ENCODE results near the gene DMBT1.

Gene DMBT1

GRCh38 chr10:122664501-122664900 lies 103.9 kb downstream of the DMBT1 start:
- TF ChIP-seq EZH2phosphoT487 (IDR thresholded peaks at IDR 0.05; ENCODE audit: low read depth) = no peak
- TF ChIP-seq, protein P1, sequence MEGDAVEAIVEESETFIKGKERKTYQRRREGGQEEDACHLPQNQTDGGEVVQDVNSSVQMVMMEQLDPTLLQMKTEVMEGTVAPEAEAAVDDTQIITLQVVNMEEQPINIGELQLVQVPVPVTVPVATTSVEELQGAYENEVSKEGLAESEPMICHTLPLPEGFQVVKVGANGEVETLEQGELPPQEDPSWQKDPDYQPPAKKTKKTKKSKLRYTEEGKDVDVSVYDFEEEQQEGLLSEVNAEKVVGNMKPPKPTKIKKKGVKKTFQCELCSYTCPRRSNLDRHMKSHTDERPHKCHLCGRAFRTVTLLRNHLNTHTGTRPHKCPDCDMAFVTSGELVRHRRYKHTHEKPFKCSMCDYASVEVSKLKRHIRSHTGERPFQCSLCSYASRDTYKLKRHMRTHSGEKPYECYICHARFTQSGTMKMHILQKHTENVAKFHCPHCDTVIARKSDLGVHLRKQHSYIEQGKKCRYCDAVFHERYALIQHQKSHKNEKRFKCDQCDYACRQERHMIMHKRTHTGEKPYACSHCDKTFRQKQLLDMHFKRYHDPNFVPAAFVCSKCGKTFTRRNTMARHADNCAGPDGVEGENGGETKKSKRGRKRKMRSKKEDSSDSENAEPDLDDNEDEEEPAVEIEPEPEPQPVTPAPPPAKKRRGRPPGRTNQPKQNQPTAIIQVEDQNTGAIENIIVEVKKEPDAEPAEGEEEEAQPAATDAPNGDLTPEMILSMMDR (IDR thresholded peaks at IDR 0.05; ENCODE audit: low read depth, low read length) = no peak
- Histone ChIP-seq H2AFZ (ENCODE audit: low read depth, low read length) (no peak overlapping the region), H3K27me3 (ENCODE audit: low read depth, low read length) (peaks cover 9% of the 10 kb centered on the region), H3K4me2 (ENCODE audit: low read length) (no peak overlapping the region), H3K4me1 (ENCODE audit: low read length) (no peaks in the 10 kb centered on the region), H3K27ac (ENCODE audit: low read length) (no peak overlapping the region), H3K4me3 (ENCODE audit: low read length) (no peak overlapping the region), H3K9me3 (ENCODE audit: insufficient read depth, low read length) (no peaks in the 10 kb centered on the region), H3K79me2 (ENCODE audit: low read length) (no peaks in the 10 kb centered on the region), H4K20me1 (ENCODE audit: insufficient read depth, low read length) (no peaks in the 10 kb centered on the region), H3K9ac (ENCODE audit: low read length) (no peak overlapping the region), H3K36me3 (replicated peaks; ENCODE audit: low read depth, low read length) (no peaks in the 10 kb centered on the region)

DNA sequence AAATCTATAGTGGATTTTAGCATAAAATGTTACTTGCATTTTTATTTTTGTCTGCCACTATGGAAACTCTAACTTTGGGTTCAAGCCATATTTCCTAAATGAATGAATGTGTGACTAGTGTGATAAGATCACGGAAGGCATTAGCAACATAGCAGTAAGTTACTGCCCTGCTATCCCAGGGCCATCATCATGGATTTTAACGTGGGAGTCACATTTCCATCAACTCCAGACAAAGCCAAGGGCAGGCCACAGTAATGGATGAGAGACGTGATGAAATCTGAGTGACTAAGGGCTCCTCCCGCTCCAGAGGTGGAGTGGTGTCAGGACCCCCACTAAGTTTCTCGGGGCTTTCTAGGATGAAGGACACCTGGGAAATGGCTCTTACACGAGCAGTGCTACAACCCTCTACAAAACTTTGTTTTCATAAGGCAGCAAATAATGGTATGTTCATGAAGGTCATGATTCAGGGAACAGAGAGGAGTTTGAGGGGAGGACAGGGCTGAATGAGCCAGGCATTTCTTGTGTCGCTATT lies 104.8 kb downstream of the DMBT1 start:
- Histone ChIP-seq H3K27me3 (ENCODE audit: low read depth, low read length) (peaks cover 9% of the 10 kb centered on the region), H3K79me2 (ENCODE audit: low read length) (no peaks in the 10 kb centered on the region), H3K4me1 (ENCODE audit: low read length) (no peaks in the 10 kb centered on the region), H4K20me1 (ENCODE audit: insufficient read depth, low read length) (no peaks in the 10 kb centered on the region), H3K27ac (ENCODE audit: low read length) (no peak overlapping the region), H2AFZ (ENCODE audit: low read depth, low read length) (no peak overlapping the region), H3K9ac (ENCODE audit: low read length) (no peak overlapping the region), H3K9me3 (ENCODE audit: insufficient read depth, low read length) (no peaks in the 10 kb centered on the region), H3K4me3 (ENCODE audit: low read length) (no peak overlapping the region), H3K36me3 (replicated peaks; ENCODE audit: low read depth, low read length) (no peaks in the 10 kb centered on the region), H3K4me2 (ENCODE audit: low read length) (no peak overlapping the region)
- no peak for TF ChIP-seq EZH2phosphoT487 (IDR thresholded peaks at IDR 0.05; ENCODE audit: low read depth)
- TF ChIP-seq, protein P1 (IDR thresholded peaks at IDR 0.05; ENCODE audit: low read depth, low read length) = no peak

GRCh38 chr10:122665946-122666345 lies 105.4 kb downstream of the DMBT1 start:
- no peak overlapping the region for H3K4me3 ChIP-seq (ENCODE audit: low read length)
- H3K4me2 ChIP-seq (ENCODE audit: low read length) = no peak overlapping the region
- H4K20me1 ChIP-seq (ENCODE audit: insufficient read depth, low read length) = no peaks in the 10 kb centered on the region
- no peak for TF ChIP-seq EZH2phosphoT487 (IDR thresholded peaks at IDR 0.05; ENCODE audit: low read depth)
- no peaks in the 10 kb centered on the region for H3K36me3 ChIP-seq (replicated peaks; ENCODE audit: low read depth, low read length)
- no peak overlapping the region for H3K27ac ChIP-seq (ENCODE audit: low read length)
- no peaks in the 10 kb centered on the region for H3K4me1 ChIP-seq (ENCODE audit: low read length)
- no peaks in the 10 kb centered on the region for H3K9me3 ChIP-seq (ENCODE audit: insufficient read depth, low read length)
- H3K27me3 ChIP-seq (ENCODE audit: low read depth, low read length) = peaks cover 9% of the 10 kb centered on the region
- H3K9ac ChIP-seq (ENCODE audit: low read length) = no peak overlapping the region
- no peaks in the 10 kb centered on the region for H3K79me2 ChIP-seq (ENCODE audit: low read length)
- H2AFZ ChIP-seq (ENCODE audit: low read depth, low read length) = no peak overlapping the region

GRCh38 chr10:122669045-122669444 lies 108.5 kb downstream of the DMBT1 start:
- H3K9ac ChIP-seq (ENCODE audit: low read length) = no peak overlapping the region
- no peaks in the 10 kb centered on the region for H4K20me1 ChIP-seq (ENCODE audit: insufficient read depth, low read length)
- no peak overlapping the region for H2AFZ ChIP-seq (ENCODE audit: low read depth, low read length)
- TF ChIP-seq EZH2phosphoT487 (IDR thresholded peaks at IDR 0.05; ENCODE audit: low read depth) = no peak
- TF ChIP-seq, protein P1 (IDR thresholded peaks at IDR 0.05; ENCODE audit: low read depth, low read length) = no peak
- H3K27me3 ChIP-seq (ENCODE audit: low read depth, low read length) = no peaks in the 10 kb centered on the region
- H3K4me1 ChIP-seq (ENCODE audit: low read length) = no peaks in the 10 kb centered on the region
- H3K79me2 ChIP-seq (ENCODE audit: low read length) = no peaks in the 10 kb centered on the region
- H3K4me3 ChIP-seq (ENCODE audit: low read length) = no peak overlapping the region
- no peaks in the 10 kb centered on the region for H3K36me3 ChIP-seq (replicated peaks; ENCODE audit: low read depth, low read length)
- H3K9me3 ChIP-seq (ENCODE audit: insufficient read depth, low read length) = no peaks in the 10 kb centered on the region
- no peak overlapping the region for H3K4me2 ChIP-seq (ENCODE audit: low read length)
- H3K27ac ChIP-seq (ENCODE audit: low read length) = no peak overlapping the region

Data from OCI-LY3 (cell line).